H1 (cell line): ENCODE data around the gene SPHK1. TPM values are rescaled to one million over a fixed set of nuclear protein-coding genes. Genes with fewer than 3 reads are reported as not detected.

Experiments used
- ASH2L ChIP-seq: fragments of 200-600, 300-600 bp; sonication (generic); IDR thresholded peaks from one replicate; pipeline ENCODE4 v1.7.1; 2017; ENCODE audit warnings: low read length
- CTBP2 ChIP-seq: IDR thresholded peaks from 2 replicates; pipeline ENCODE4 v1.7.0; 2011; ENCODE audit warnings: borderline replicate concordance, mild to moderate bottlenecking, moderate library complexity, mixed read lengths, low read length; ENCODE audit not compliant: insufficient read depth, insufficient read length
- TCF12 ChIP-seq: IDR thresholded peaks from 2 replicates; pipeline ENCODE4 v1.6.1; 2011; ENCODE audit warnings: low read depth, mild to moderate bottlenecking, low read length
- YY1 ChIP-seq: IDR thresholded peaks from 2 replicates; pipeline ENCODE4 v1.6.1; 2011; ENCODE audit warnings: low read depth, mild to moderate bottlenecking, low read length
- polyA plus RNA-seq, 7 experiments: library from polyadenylated mRNA; depleted of rRNA in 3 of 7; stranded (reverse) in 5 of 7; unstranded in 2 of 7; fragments of >200 nt in 5 of 7; fragments of 200-250 nt in 2 of 7; gene quantifications; 1 replicate in 5 of 7; 2 replicates in 1 of 7; 4 replicates in 1 of 7; pipeline versions ENCODE4 v1.2.1 to v1.2.3, GENCODE V29; 2011 to 2013; ENCODE audit warnings: missing spikeins in 2 of 7, mixed read lengths in 2 of 7
- small RNA-seq: library from polyadenylated mRNA; stranded (forward); fragments of <200 nt; extraction: miRNeasy Mini kit (QIAGEN cat#:217004); gene quantifications from one replicate; pipeline ENCODE3, GENCODE V24; 2013; ENCODE audit not compliant: insufficient read depth
- total RNA-seq: library from RNA; stranded (reverse); fragmentation: NEBNext Ultra II Directional; extraction: Animal tissue kit (Norgen Biotek cat#: 25700); gene quantifications from 2 replicates; pipeline ENCODE4 v1.2.1, GENCODE V29; 2021

The SPHK1 gene
- total and polyA plus RNA-seq, 2 of the 8 experiments (the other 6 are each of a cell fraction or from before 2014, with no cell fraction given) = 2.4 TPM

DNA sequence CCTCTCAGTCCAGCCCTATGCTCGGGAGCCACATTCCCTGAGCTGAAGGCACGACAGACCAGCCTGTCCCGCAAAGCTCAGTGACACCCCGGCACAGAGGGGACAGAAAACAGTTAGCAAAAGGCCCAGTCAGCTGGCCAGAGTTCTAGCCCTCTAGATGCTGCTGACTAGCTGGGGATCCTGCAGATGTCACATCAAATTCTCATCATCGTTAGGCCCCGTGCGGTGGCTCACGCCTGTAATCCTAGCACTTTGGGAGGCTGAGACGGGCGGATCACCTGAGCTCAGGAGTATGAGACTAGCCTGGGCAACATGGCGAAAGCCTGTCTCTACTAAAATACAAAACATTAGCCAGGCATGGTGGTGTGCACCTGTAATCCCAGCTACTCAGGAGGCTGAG lies 51.3 kb downstream of the SPHK1 start (continued):
- no peak for TF ChIP-seq TCF12
- no peak for TF ChIP-seq CTBP2
- TF ChIP-seq ASH2L = no peak
- TF ChIP-seq YY1 = no peak
- TF ChIP-seq, all 59 proteins: peak for 0

Small RNA genes lying within 50 kb of the gene (small RNA-seq; reads per million reads assigned to genes)
- not detected for gene RNU6-24P

Other genes with a start within 250 kb of the SPHK1 start
- gene FOXJ1, start 243.4 kb upstream of the SPHK1 start, total RNA-seq = 4.9 and 5.4 TPM in 2 replicates
- gene FOXJ1, start 243.4 kb upstream of the SPHK1 start, polyA plus RNA-seq (2011; rRNA removed) = 4.6 and 4.7 TPM in 2 replicates
- gene RNF157, start 144.1 kb upstream of the SPHK1 start, total RNA-seq = 13.4 and 14.9 TPM in 2 replicates
- gene RNF157, start 144.1 kb upstream of the SPHK1 start, polyA plus RNA-seq (2011; rRNA removed) = 16.7 and 20.2 TPM in 2 replicates
- 22.6 and 25.6 TPM in 2 replicates for gene UBALD2, start 119.3 kb upstream of the SPHK1 start, total RNA-seq
- 17.8 and 26.8 TPM in 2 replicates for gene UBALD2, start 119.3 kb upstream of the SPHK1 start, polyA plus RNA-seq (2011; rRNA removed)
- 2.8 and 3.2 TPM in 2 replicates for gene QRICH2, start 76.3 kb upstream of the SPHK1 start, total RNA-seq
- gene QRICH2, start 76.3 kb upstream of the SPHK1 start, polyA plus RNA-seq (2011; rRNA removed) = 3.8 and 4.9 TPM in 2 replicates
- 42.8 and 54.2 TPM in 2 replicates for gene PRPSAP1, start 30.7 kb upstream of the SPHK1 start, total RNA-seq
- 32.0 and 42.5 TPM in 2 replicates for gene PRPSAP1, start 30.7 kb upstream of the SPHK1 start, polyA plus RNA-seq (2011; rRNA removed)
- gene UBE2O, start 68.5 kb downstream of the SPHK1 start, total RNA-seq = 63.0 and 65.6 TPM in 2 replicates
- gene UBE2O, start 68.5 kb downstream of the SPHK1 start, polyA plus RNA-seq (2011; rRNA removed) = 24.4 and 34.1 TPM in 2 replicates
- not detected in 2 replicates for gene AANAT, start 83.0 kb downstream of the SPHK1 start, total RNA-seq
- gene AANAT, start 83.0 kb downstream of the SPHK1 start, polyA plus RNA-seq (2011; rRNA removed) = 0.53 and 1.1 TPM in 2 replicates
- 25.9 and 26.2 TPM in 2 replicates for gene RHBDF2, start 116.8 kb downstream of the SPHK1 start, total RNA-seq
- 21.2 and 27.9 TPM in 2 replicates for gene RHBDF2, start 116.8 kb downstream of the SPHK1 start, polyA plus RNA-seq (2011; rRNA removed)
- gene CYGB, start 153.1 kb downstream of the SPHK1 start, total RNA-seq = 3.7 and 4.0 TPM in 2 replicates
- gene CYGB, start 153.1 kb downstream of the SPHK1 start, polyA plus RNA-seq (2011; rRNA removed) = 2.7 and 3.3 TPM in 2 replicates
- 1.4 and 2.1 TPM in 2 replicates for gene PRCD, start 155.4 kb downstream of the SPHK1 start, total RNA-seq
- 0.77 and 1.1 TPM in 2 replicates for gene PRCD, start 155.4 kb downstream of the SPHK1 start, polyA plus RNA-seq (2011; rRNA removed)
- gene ST6GALNAC2, start 201.3 kb downstream of the SPHK1 start, total RNA-seq = not detected in 2 replicates
- gene ST6GALNAC2, start 201.3 kb downstream of the SPHK1 start, polyA plus RNA-seq (2011; rRNA removed) = 0.09 TPM in 1 of 2 replicates, not detected in the other